ENCODE results near the gene TUFT1. TPM values are rescaled to one million over a fixed set of nuclear protein-coding genes. Genes with fewer than 3 reads are reported as not detected.

TUFT1 gene
- total and polyA plus RNA-seq, 9 of the 15 experiments (the other 6 are each of a cell fraction or from before 2014, with no cell fraction given): 0.54 to 2.0 (median 1.7) TPM

DNA sequence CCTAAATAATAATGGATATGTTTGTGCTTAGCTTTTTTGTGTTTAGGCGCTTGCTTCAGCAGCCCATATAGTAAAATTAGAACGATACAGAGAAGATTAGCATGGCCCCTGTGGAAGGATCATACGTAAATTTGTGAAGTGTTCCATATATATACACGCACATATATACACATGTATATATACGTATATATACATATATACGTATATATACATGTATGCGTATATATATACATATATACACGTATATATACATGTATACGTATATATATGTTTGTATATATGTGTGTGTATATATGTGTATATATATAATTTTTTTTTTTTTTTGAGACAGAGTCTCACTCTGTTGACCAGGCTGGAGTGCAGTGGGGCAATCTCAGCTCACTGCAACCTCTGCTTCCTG is 89.2 kb downstream of the TUFT1 start (continued):
- TF ChIP-seq, protein P1, sequence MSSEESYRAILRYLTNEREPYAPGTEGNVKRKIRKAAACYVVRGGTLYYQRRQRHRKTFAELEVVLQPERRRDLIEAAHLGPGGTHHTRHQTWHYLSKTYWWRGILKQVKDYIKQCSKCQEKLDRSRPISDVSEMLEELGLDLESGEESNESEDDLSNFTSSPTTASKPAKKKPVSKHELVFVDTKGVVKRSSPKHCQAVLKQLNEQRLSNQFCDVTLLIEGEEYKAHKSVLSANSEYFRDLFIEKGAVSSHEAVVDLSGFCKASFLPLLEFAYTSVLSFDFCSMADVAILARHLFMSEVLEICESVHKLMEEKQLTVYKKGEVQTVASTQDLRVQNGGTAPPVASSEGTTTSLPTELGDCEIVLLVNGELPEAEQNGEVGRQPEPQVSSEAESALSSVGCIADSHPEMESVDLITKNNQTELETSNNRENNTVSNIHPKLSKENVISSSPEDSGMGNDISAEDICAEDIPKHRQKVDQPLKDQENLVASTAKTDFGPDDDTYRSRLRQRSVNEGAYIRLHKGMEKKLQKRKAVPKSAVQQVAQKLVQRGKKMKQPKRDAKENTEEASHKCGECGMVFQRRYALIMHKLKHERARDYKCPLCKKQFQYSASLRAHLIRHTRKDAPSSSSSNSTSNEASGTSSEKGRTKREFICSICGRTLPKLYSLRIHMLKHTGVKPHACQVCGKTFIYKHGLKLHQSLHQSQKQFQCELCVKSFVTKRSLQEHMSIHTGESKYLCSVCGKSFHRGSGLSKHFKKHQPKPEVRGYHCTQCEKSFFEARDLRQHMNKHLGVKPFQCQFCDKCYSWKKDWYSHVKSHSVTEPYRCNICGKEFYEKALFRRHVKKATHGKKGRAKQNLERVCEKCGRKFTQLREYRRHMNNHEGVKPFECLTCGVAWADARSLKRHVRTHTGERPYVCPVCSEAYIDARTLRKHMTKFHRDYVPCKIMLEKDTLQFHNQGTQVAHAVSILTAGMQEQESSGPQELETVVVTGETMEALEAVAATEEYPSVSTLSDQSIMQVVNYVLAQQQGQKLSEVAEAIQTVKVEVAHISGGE (CRISPR knock-in tag; IDR thresholded peaks at IDR 0.05): peak in 1 of 3 experiments; percentile 64; a peak in 2 of 6 replicates
- TF ChIP-seq JUNB (CRISPR knock-in tag; conservative IDR thresholded peaks at IDR 0.05): no peak
- peak; percentile 93 for TF ChIP-seq ZNF140 (CRISPR knock-in tag; IDR thresholded peaks at IDR 0.05)
- TF ChIP-seq SIX5 (IDR thresholded peaks at IDR 0.05; ENCODE audit: borderline replicate concordance in 1 of 2, insufficient read depth in 1 of 2, low read depth in 1 of 2, low read length in 2 of 2): no peak
- no peak for TF ChIP-seq HCFC1 (IDR thresholded peaks at IDR 0.05; ENCODE audit: low read depth, low read length)
- TF ChIP-seq MTF1 (CRISPR knock-in tag; IDR thresholded peaks at IDR 0.05; ENCODE audit: borderline replicate concordance): peak; percentile 88; the same call in 1 of the 2 replicates
- TF ChIP-seq KLF13 (tag; IDR thresholded peaks at IDR 0.05; ENCODE audit: borderline replicate concordance, low read depth): no peak
- TF ChIP-seq, protein P2, sequence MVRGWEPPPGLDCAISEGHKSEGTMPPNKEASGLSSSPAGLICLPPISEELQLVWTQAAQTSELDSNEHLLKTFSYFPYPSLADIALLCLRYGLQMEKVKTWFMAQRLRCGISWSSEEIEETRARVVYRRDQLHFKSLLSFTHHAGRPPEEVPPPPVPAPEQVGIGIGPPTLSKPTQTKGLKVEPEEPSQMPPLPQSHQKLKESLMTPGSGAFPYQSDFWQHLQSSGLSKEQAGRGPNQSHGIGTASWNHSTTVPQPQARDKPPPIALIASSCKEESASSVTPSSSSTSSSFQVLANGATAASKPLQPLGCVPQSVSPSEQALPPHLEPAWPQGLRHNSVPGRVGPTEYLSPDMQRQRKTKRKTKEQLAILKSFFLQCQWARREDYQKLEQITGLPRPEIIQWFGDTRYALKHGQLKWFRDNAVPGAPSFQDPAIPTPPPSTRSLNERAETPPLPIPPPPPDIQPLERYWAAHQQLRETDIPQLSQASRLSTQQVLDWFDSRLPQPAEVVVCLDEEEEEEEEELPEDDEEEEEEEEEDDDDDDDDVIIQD (CRISPR knock-in tag; IDR thresholded peaks at IDR 0.05): peak; percentile 68; the same call in 1 of the 2 replicates
- peak; percentile 78 for TF ChIP-seq ZNF707 (CRISPR knock-in tag; conservative IDR thresholded peaks at IDR 0.05)
- TF ChIP-seq, protein P3, sequence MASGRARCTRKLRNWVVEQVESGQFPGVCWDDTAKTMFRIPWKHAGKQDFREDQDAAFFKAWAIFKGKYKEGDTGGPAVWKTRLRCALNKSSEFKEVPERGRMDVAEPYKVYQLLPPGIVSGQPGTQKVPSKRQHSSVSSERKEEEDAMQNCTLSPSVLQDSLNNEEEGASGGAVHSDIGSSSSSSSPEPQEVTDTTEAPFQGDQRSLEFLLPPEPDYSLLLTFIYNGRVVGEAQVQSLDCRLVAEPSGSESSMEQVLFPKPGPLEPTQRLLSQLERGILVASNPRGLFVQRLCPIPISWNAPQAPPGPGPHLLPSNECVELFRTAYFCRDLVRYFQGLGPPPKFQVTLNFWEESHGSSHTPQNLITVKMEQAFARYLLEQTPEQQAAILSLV (tag; IDR thresholded peaks at IDR 0.05): no peak
- no peak for TF ChIP-seq TSC22D4 (tag; IDR thresholded peaks at IDR 0.05)
- TF ChIP-seq, protein P4, sequence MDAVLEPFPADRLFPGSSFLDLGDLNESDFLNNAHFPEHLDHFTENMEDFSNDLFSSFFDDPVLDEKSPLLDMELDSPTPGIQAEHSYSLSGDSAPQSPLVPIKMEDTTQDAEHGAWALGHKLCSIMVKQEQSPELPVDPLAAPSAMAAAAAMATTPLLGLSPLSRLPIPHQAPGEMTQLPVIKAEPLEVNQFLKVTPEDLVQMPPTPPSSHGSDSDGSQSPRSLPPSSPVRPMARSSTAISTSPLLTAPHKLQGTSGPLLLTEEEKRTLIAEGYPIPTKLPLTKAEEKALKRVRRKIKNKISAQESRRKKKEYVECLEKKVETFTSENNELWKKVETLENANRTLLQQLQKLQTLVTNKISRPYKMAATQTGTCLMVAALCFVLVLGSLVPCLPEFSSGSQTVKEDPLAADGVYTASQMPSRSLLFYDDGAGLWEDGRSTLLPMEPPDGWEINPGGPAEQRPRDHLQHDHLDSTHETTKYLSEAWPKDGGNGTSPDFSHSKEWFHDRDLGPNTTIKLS (IDR thresholded peaks at IDR 0.05; ENCODE audit: borderline replicate concordance, low read depth): no peak
- TF ChIP-seq ZKSCAN1 (IDR thresholded peaks at IDR 0.05; ENCODE audit: low read depth, low read length): no peak
- no peak for TF ChIP-seq GATAD2A (IDR thresholded peaks at IDR 0.05)
- TF ChIP-seq CBX3 (IDR thresholded peaks at IDR 0.05; ENCODE audit: borderline replicate concordance in 1 of 2, low read length in 2 of 2): no peak
- TF ChIP-seq PPARD (CRISPR knock-in tag; IDR thresholded peaks at IDR 0.05): peak; percentile 67; the same call in 1 of the 2 replicates
- TF ChIP-seq ZNF239 (CRISPR knock-in tag; IDR thresholded peaks at IDR 0.05): no peak
- no peak for TF ChIP-seq CEBPG (CRISPR knock-in tag; IDR thresholded peaks at IDR 0.05)
- 0 out of 4 replicates have a peak, but pooled peaks of 1 of the 2 experiments have one; percentile 13 for TF ChIP-seq CEBPG (tag; conservative IDR thresholded peaks at IDR 0.05 in 1 of 2, IDR thresholded peaks at IDR 0.05 in 1 of 2)
- TF ChIP-seq ETV6 (IDR thresholded peaks at IDR 0.05; ENCODE audit: borderline replicate concordance in 1 of 2, low read depth in 2 of 2, low read length in 1 of 2): no peak
- no peak for TF ChIP-seq ETV6 (CRISPR knock-in tag; IDR thresholded peaks at IDR 0.05; ENCODE audit: borderline replicate concordance)

Data from K562 (cell line).